SJCRH30 (cell line): ENCODE results near the gene TRIM37. TPM values are rescaled to one million over a fixed set of nuclear protein-coding genes. Genes with fewer than 3 reads are reported as not detected.
A peak's percentile ranks its signal among the peaks of the same experiment; 100 is the strongest.

ENCODE experiments used
- DNase-seq, 2 experiments: peaks; one replicate each; pipeline ENCODE4 v3.0.0-alpha.2; 2015 to 2020
- H3K27ac ChIP-seq: fragments of 250-450 bp; sonication (Bioruptor Pico); 2 replicates; pipeline ENCODE4 v1.5.1; 2020; ENCODE audit warnings: mild to moderate bottlenecking, moderate library complexity
- H3K27me3 ChIP-seq: fragments of 250-450 bp; sonication (Bioruptor Pico); 2 replicates; pipeline ENCODE4 v1.5.1; 2020; ENCODE audit warnings: mild to moderate bottlenecking, moderate library complexity
- H3K36me3 ChIP-seq: fragments of 250-450 bp; sonication (Bioruptor Pico); 2 replicates; pipeline ENCODE4 v1.5.1; 2020; ENCODE audit warnings: mild to moderate bottlenecking, moderate library complexity
- H3K4me1 ChIP-seq: fragments of 250-450 bp; sonication (Bioruptor Pico); 2 replicates; pipeline ENCODE4 v1.5.1; 2020; ENCODE audit warnings: mild to moderate bottlenecking, moderate library complexity
- H3K4me3 ChIP-seq: fragments of 250-450 bp; sonication (Bioruptor Pico); 2 replicates; pipeline ENCODE4 v1.5.1; 2020; ENCODE audit warnings: mild to moderate bottlenecking, moderate library complexity
- H3K9me3 ChIP-seq: fragments of 250-450 bp; sonication (Bioruptor Pico); replicated peaks from 2 replicates; pipeline ENCODE4 v1.5.1; 2020; ENCODE audit warnings: mild to moderate bottlenecking, moderate library complexity
- total RNA-seq: library from RNA; depleted of rRNA; stranded (reverse); fragments of >200 nt; shearing (Covaris generic); gene quantifications from 2 replicates; pipeline ENCODE4 v1.2.3, GENCODE V29; 2014

The TRIM37 gene
- total RNA-seq, 1 experiment from 2014 or later: 44.9 TPM

DNA sequence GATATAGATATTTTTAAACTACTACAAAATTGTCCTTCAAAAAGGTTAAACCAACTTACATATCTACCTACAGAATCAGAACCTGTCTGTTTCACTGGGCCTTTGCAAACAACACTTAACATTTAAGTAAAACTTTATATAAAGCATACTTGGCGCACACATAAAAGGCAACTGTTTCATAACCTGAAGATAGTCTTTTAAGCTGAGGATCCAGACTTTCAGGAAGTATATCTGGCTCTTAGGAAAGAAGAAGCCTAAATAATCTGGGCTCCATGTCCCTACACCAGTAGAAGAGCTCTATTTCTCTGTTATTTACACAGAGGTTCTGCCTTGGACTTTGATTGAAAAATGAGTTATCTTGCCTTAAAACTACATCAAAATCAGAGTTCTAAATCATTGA lies 75.9 kb downstream of the TRIM37 start:
- Histone ChIP-seq H3K4me3 (no peak overlapping the region), H3K9me3 (no peaks in the 10 kb centered on the region), H3K4me1 (no peaks in the 10 kb centered on the region), H3K27me3 (no peaks in the 10 kb centered on the region), H3K27ac (no peak overlapping the region), H3K36me3 (peaks cover 11% of the 10 kb centered on the region; the same call in 1 of the 2 replicates)
- DNase-seq: no peak

- no peaks in the 10 kb centered on the region for H3K9me3 ChIP-seq
- no peak for DNase-seq
- H3K27ac ChIP-seq: no peak overlapping the region
- no peak overlapping the region for H3K4me3 ChIP-seq
- H3K36me3 ChIP-seq: peaks cover 15% of the 10 kb centered on the region; the same call in 1 of the 2 replicates
- no peaks in the 10 kb centered on the region for H3K27me3 ChIP-seq
- H3K4me1 ChIP-seq: no peaks in the 10 kb centered on the region
Measured at GRCh38 chr17:59028328-59028727, 78.4 kb downstream of the TRIM37 start.

DNA sequence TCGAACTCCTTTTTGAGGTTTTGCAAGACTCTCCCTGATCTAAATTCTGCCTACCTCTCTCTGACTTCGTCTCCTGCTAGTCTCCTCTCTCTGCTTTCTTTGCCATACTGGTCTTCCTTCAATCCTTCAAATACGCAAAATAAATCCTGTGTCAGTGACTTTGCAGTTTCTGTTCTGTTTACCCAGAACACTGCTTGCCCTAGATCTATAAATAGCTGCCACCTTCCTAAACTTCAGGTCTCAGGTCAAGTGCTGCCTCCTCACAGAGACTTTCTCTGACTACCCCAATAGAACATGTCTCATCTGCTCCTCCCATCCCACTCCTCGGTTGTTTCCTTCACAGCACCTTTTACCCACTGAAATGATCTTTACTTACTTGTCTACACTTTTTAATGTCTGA lies 78.9 kb downstream of the TRIM37 start:
- DNase-seq: no peak
- no peak overlapping the region for H3K27ac ChIP-seq
- H3K36me3 ChIP-seq: peaks cover 14% of the 10 kb centered on the region; the same call in 1 of the 2 replicates

DNA sequence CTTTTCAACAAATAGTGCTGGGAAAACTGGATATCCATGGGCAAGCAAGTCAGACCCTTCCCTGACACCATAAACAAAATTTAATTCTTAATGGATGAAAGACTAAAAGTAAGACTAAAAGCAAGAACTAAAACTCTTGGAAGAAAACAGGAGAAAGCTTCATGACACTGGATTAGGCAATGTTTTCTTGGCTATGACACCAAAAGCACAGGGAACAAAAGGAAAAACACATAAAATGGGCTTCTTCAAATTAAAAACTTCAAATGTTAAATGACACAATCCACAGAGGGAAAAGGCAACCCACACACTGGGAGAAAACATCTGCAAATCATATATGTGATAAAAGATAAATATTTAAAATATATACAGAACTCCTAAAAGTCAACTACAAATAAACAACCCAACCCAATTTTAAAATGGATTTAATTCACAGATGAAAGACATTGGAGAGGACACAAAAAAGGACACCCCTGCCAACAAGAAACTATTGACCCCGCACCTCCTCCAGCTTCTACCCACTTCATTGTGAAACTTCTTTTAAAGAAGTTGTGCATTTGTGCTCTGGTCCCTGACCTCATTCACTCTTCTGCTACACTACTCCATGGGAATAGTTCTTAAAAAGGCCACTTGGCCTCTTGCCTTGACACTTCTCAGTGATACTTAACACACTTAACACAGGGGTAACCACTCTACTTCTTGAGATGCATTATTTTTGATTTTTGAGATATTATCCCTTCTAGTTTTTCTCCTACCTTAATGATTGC lies 80.3 kb downstream of the TRIM37 start:
- Histone ChIP-seq H3K4me3 (no peak overlapping the region), H3K9me3 (no peaks in the 10 kb centered on the region), H3K4me1 (no peaks in the 10 kb centered on the region), H3K27ac (no peak overlapping the region), H3K36me3 (peaks cover 11% of the 10 kb centered on the region; the same call in 1 of the 2 replicates), H3K27me3 (no peaks in the 10 kb centered on the region)
- no peak for DNase-seq

More for the DNA sequence above, 78.9 kb downstream of the TRIM37 start:
- Histone ChIP-seq H3K9me3 (no peaks in the 10 kb centered on the region), H3K4me1 (no peaks in the 10 kb centered on the region), H3K4me3 (no peak overlapping the region), H3K27me3 (no peaks in the 10 kb centered on the region)

- Histone ChIP-seq H3K27me3 (no peaks in the 10 kb centered on the region), H3K9me3 (no peaks in the 10 kb centered on the region), H3K4me1 (no peaks in the 10 kb centered on the region), H3K4me3 (no peak overlapping the region), H3K27ac (no peak overlapping the region), H3K36me3 (peaks cover 5% of the 10 kb centered on the region; the same call in 1 of the 2 replicates)
- no peak for DNase-seq
Measured at GRCh38 chr17:59024916-59025315, 81.8 kb downstream of the TRIM37 start.

DNA sequence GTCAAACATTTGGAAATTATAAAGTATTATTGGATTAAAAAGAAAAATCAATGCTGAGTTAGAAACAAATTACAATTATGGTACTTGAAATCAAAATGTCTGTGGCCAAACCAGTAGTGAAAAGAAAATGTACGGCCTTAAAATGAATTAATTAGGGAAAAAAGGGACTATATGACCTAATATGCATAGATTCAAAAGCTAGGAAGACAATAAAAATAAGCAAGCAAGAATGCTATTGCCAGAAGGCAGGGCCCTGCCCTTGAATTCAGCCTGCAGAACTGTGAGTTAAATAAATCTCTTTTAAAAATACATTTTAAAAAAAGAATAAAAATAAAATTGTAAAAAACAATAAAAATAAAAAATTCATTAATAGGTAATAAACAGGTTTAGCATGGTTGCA lies 88.7 kb downstream of the TRIM37 start:
- H3K36me3 ChIP-seq: no peaks in the 10 kb centered on the region; the same call in 1 of the 2 replicates
- H3K9me3 ChIP-seq: no peaks in the 10 kb centered on the region
- H3K4me1 ChIP-seq: no peaks in the 10 kb centered on the region
- no peaks in the 10 kb centered on the region for H3K27me3 ChIP-seq
- H3K27ac ChIP-seq: no peak overlapping the region
- no peak for DNase-seq
- no peak overlapping the region for H3K4me3 ChIP-seq

- no peaks in the 10 kb centered on the region; the same call in 1 of the 2 replicates for H3K36me3 ChIP-seq
- H3K9me3 ChIP-seq: no peaks in the 10 kb centered on the region
- no peak overlapping the region for H3K27ac ChIP-seq
- DNase-seq: no peak
- H3K4me1 ChIP-seq: no peaks in the 10 kb centered on the region
- H3K4me3 ChIP-seq: no peak overlapping the region
- no peaks in the 10 kb centered on the region for H3K27me3 ChIP-seq
Measured at GRCh38 chr17:59011975-59012374, 94.7 kb downstream of the TRIM37 start.

GRCh38 chr17:59010026-59010425 lies 96.7 kb downstream of the TRIM37 start:
- DNase-seq: no peak

GRCh38 chr17:59008737-59009136 lies 97.9 kb downstream of the TRIM37 start:
- Histone ChIP-seq H3K9me3 (no peaks in the 10 kb centered on the region), H3K4me3 (no peak overlapping the region), H3K36me3 (no peaks in the 10 kb centered on the region), H3K4me1 (no peaks in the 10 kb centered on the region), H3K27ac (no peak overlapping the region), H3K27me3 (no peaks in the 10 kb centered on the region)
- DNase-seq: no peak

More at GRCh38 chr17:59010026-59010425, 96.7 kb downstream of the TRIM37 start:
- Histone ChIP-seq H3K36me3 (no peaks in the 10 kb centered on the region), H3K27ac (no peak overlapping the region), H3K4me3 (no peak overlapping the region), H3K9me3 (no peaks in the 10 kb centered on the region), H3K4me1 (no peaks in the 10 kb centered on the region), H3K27me3 (no peaks in the 10 kb centered on the region)

- Histone ChIP-seq H3K27ac (no peak overlapping the region), H3K9me3 (no peaks in the 10 kb centered on the region), H3K4me3 (no peak overlapping the region), H3K4me1 (no peaks in the 10 kb centered on the region), H3K36me3 (no peaks in the 10 kb centered on the region), H3K27me3 (no peaks in the 10 kb centered on the region)
- DNase-seq: no peak
Measured at GRCh38 chr17:59007995-59008394, 98.7 kb downstream of the TRIM37 start.

DNA sequence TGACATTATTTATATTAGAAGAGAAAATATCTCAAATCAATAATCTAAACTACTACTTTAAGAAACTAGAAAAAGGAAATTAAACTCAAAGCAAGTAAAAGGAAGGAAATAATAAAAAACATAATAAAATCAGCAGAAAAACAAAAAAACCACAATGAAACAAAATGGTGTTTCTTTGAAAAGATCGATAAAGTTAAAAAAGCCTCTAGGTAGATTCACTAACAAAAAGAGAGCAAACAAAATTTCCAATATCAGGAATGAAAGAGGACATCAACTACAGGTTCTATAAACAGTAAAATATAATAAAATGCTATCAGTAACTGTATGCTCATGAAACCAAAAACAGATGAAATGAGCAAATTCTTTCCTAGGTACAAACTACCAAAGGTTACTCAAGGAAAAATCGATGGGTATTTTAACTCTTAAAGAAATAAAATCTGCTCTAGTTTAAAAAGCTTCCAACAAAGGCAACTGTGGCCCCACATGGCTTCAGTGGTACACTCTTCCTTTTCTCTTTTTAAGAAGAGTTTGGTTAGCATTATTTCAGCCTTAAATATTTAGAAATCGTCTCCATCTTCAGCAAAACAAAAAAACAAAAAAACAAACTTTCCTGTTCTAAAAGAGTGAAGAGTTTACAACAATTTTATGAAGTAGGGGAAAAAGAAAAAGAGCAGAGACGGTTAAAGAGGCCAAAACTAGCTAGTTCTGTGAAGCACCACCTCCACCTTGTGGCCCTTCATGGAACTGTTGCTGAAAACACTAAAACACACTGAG lies 102.2 kb downstream of the TRIM37 start:
- H3K9me3 ChIP-seq: no peaks in the 10 kb centered on the region
- H3K36me3 ChIP-seq: peaks cover under 1% of the 10 kb centered on the region; the same call in 1 of the 2 replicates
- H3K4me1 ChIP-seq: no peaks in the 10 kb centered on the region
- DNase-seq: peak; percentile 24 to 77
- H3K27ac ChIP-seq: no peak overlapping the region
- H3K4me3 ChIP-seq: no peak overlapping the region
- H3K27me3 ChIP-seq: no peaks in the 10 kb centered on the region

DNA sequence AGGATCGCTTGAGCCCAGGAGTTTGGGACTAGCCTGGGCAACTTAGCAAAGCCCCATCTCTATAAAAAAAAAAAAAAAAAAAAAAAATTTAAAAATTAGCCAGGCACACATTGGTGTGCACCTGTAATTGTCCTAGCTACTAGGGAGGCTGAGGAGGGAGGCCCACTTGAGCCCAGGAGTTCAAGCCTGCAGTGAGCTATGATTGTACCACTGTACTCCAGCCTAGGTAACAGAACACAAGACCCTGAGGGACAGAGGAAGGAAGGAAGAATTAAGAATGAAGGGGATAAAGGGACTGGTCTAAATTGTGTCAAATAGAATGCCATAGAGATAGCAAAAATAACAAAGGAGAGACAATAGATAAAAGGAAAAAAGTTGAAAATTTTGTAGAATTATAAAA lies 102.8 kb downstream of the TRIM37 start:
- no peak for DNase-seq
- H3K4me1 ChIP-seq: no peaks in the 10 kb centered on the region

GRCh38 chr17:59002848-59003247 lies 103.8 kb downstream of the TRIM37 start:
- no peaks in the 10 kb centered on the region for H3K27me3 ChIP-seq
- no peaks in the 10 kb centered on the region for H3K9me3 ChIP-seq
- peaks cover 7% of the 10 kb centered on the region for H3K36me3 ChIP-seq
- H3K4me1 ChIP-seq: no peaks in the 10 kb centered on the region
- no peak for DNase-seq
- no peak overlapping the region for H3K27ac ChIP-seq
- no peak overlapping the region for H3K4me3 ChIP-seq

More for the DNA sequence above, 102.8 kb downstream of the TRIM37 start:
- no peak overlapping the region for H3K27ac ChIP-seq
- no peaks in the 10 kb centered on the region for H3K27me3 ChIP-seq
- no peak overlapping the region for H3K4me3 ChIP-seq
- H3K9me3 ChIP-seq: no peaks in the 10 kb centered on the region
- H3K36me3 ChIP-seq: peaks cover 7% of the 10 kb centered on the region

GRCh38 chr17:59002126-59002525 lies 104.6 kb downstream of the TRIM37 start:
- no peak overlapping the region for H3K27ac ChIP-seq
- no peak for DNase-seq
- peaks cover 7% of the 10 kb centered on the region for H3K36me3 ChIP-seq
- H3K27me3 ChIP-seq: no peaks in the 10 kb centered on the region
- H3K4me3 ChIP-seq: no peak overlapping the region
- no peaks in the 10 kb centered on the region for H3K4me1 ChIP-seq
- no peaks in the 10 kb centered on the region for H3K9me3 ChIP-seq

DNA sequence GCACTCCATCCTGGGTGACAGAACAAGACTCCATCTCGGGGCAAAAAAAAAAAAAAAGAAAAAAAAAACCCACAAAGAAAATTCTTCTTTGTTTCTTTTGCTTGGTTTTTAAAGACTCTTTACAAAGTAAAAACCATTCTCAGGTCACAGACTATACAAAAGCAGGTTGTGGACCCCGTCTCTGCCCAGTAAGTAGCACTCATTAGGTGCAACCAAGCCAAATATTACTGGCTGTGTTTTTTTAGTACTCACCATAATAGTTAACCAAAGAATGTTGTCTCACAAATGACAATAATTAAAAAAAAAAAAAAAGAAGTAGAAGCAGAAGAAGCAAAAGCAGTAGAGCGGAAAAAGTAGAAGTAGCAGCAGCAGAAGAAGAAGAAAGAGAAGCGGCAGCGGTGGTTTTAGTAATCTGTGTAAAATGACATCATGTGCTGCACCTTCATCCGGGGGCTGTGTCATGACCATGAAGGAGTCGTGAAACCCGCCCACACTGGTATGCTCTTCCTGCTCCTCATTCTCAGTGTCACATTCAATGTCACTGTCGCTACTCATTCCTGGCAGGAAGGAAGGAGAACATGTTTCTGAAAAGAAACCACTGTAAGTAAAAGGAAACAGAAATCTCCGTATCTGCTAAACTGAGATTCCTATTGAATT lies 105.4 kb downstream of the TRIM37 start:
- Histone ChIP-seq H3K27me3 (no peaks in the 10 kb centered on the region), H3K36me3 (peaks cover 7% of the 10 kb centered on the region), H3K27ac (no peak overlapping the region), H3K9me3 (no peaks in the 10 kb centered on the region), H3K4me1 (no peaks in the 10 kb centered on the region), H3K4me3 (no peak overlapping the region)
- DNase-seq: peak; percentile 2 to 6
